H1 (cell line): ENCODE measurements around the gene IQCE. TPM values are rescaled to one million over a fixed set of nuclear protein-coding genes. Genes with fewer than 3 reads are reported as not detected.

Experiments used
- ATF3 ChIP-seq: IDR thresholded peaks from 2 replicates; pipeline ENCODE4 v1.6.1; 2011; ENCODE audit warnings: low read depth, mild to moderate bottlenecking, low read length; ENCODE audit not compliant: insufficient read depth
- CBX5 ChIP-seq: fragments of 300-800, 300-1000 bp; sonication (generic); IDR thresholded peaks from 2 replicates; pipeline ENCODE4 v1.7.1; 2016; ENCODE audit warnings: antibody characterized with exemption, low read length, low read depth
- EZH2 ChIP-seq: fragments of 200-600 bp; sonication (generic); IDR thresholded peaks from 2 replicates; pipeline ENCODE4 v1.7.1; 2012; ENCODE audit warnings: low read depth, mild to moderate bottlenecking, moderate library complexity, low read length, inconsistent platforms; ENCODE audit not compliant: severe bottlenecking
- HDAC6 ChIP-seq: IDR thresholded peaks from one replicate; pipeline ENCODE4 v1.7.1; 2012; ENCODE audit warnings: low read depth, mild to moderate bottlenecking, inconsistent platforms, low read length, moderate library complexity
- POLR2A ChIP-seq, 2 experiments: IDR thresholded peaks; 1 replicate in 1 of 2; 2 replicates in 1 of 2; pipeline ENCODE4 v1.6.1; 2011; ENCODE audit warnings: low read depth in 2 of 2, low read length in 2 of 2, mild to moderate bottlenecking in 2 of 2; ENCODE audit errors: control extremely low read depth in 1 of 2
- POU5F1 ChIP-seq: IDR thresholded peaks from 2 replicates; pipeline ENCODE4 v1.6.1; 2011; ENCODE audit warnings: low read depth, mild to moderate bottlenecking, low read length, moderate library complexity
- RAD21 ChIP-seq, 2 experiments: IDR thresholded peaks in 1 of 2; conservative IDR thresholded peaks in 1 of 2; 2 replicates each; pipeline ENCODE4 v1.6.1; 2011; ENCODE audit warnings: low read depth in 2 of 2, low read length in 2 of 2, improper control_type of control experiment in 1 of 2, inconsistent platforms in 1 of 2, mild to moderate bottlenecking in 1 of 2, moderate library complexity in 1 of 2
- SRF ChIP-seq: IDR thresholded peaks from 2 replicates; pipeline ENCODE4 v1.6.1; 2011; ENCODE audit warnings: mild to moderate bottlenecking, low read depth, low read length, moderate library complexity
- polyA plus RNA-seq, 7 experiments: library from polyadenylated mRNA; depleted of rRNA in 3 of 7; stranded (reverse) in 5 of 7; unstranded in 2 of 7; fragments of >200 nt in 5 of 7; fragments of 200-250 nt in 2 of 7; gene quantifications; 1 replicate in 5 of 7; 2 replicates in 1 of 7; 4 replicates in 1 of 7; pipeline versions ENCODE4 v1.2.1 to v1.2.3, GENCODE V29; 2011 to 2013; ENCODE audit warnings: missing spikeins in 2 of 7, mixed read lengths in 2 of 7
- total RNA-seq: library from RNA; stranded (reverse); fragmentation: NEBNext Ultra II Directional; extraction: Animal tissue kit (Norgen Biotek cat#: 25700); gene quantifications from 2 replicates; pipeline ENCODE4 v1.2.1, GENCODE V29; 2021

The IQCE gene
- total and polyA plus RNA-seq, 2 of the 8 experiments (the other 6 are each of a cell fraction or from before 2014, with no cell fraction given), result 2.2 to 4.9 TPM

- TF ChIP-seq CBX5 (no peak), POLR2A (IDR thresholded peaks at IDR 0.05; ENCODE audit: control extremely low read depth in 1 of 2, low read depth in 2 of 2, low read length in 2 of 2) (no peak), SRF (no peak), EZH2 (no peak), POU5F1 (no peak), ATF3 (no peak), RAD21 (IDR thresholded peaks at IDR 0.05 in 1 of 2, conservative IDR thresholded peaks at IDR 0.05 in 1 of 2; ENCODE audit: low read depth in 2 of 2, low read length in 2 of 2) (no peak), HDAC6 (no peak)
Observed at GRCh38 chr7:2580636-2581035, 21.9 kb downstream of the IQCE start (continued).
